ENCODE results near the gene E2F6.
A peak's percentile ranks its signal among the peaks of the same experiment; 100 is the strongest.

The E2F6 gene

GRCh38 chr2:11492244-11492643 lies 26.3 kb upstream of the E2F6 start:
- no peak for DNase-seq

- no peak for DNase-seq
These were observed 25.5 kb upstream of the E2F6 start for GRCh38 chr2:11491348-11491933.

GRCh38 chr2:11490194-11490593 lies 24.2 kb upstream of the E2F6 start:
- DNase-seq, result no peak

GRCh38 chr2:11488809-11489208 lies 22.8 kb upstream of the E2F6 start:
- no peak for DNase-seq

- no peak for DNase-seq
These were observed 18.1 kb upstream of the E2F6 start for GRCh38 chr2:11483806-11484617.

- peak; percentile 17 for DNase-seq
These were observed 16.6 kb upstream of the E2F6 start for GRCh38 chr2:11482473-11483035.

- no peak for DNase-seq
These were observed 16.0 kb upstream of the E2F6 start for GRCh38 chr2:11481789-11482472.

GRCh38 chr2:11481426-11481788 lies 15.4 kb upstream of the E2F6 start:
- DNase-seq, result no peak

- no peak for DNase-seq
These were observed 14.9 kb upstream of the E2F6 start for GRCh38 chr2:11480859-11481258.

GRCh38 chr2:11480406-11480805 lies 14.4 kb upstream of the E2F6 start:
- no peak for DNase-seq

GRCh38 chr2:11478899-11479605 lies 13.1 kb upstream of the E2F6 start:
- no peak for DNase-seq

- peak; percentile 92 for DNase-seq
These were observed 12.0 kb upstream of the E2F6 start for GRCh38 chr2:11477994-11478393.

GRCh38 chr2:11473659-11474433 lies 7.9 kb upstream of the E2F6 start:
- DNase-seq, result no peak

- DNase-seq, result no peak
These were observed 1.8 kb upstream of the E2F6 start for GRCh38 chr2:11467749-11468148.

- DNase-seq, result no peak
These were observed 1.2 kb upstream of the E2F6 start for GRCh38 chr2:11467129-11467649.

GRCh38 chr2:11466307-11467128 lies 557 bp upstream of the E2F6 start:
- DNase-seq, result peak; percentile 29

GRCh38 chr2:11465110-11465484 lies 864 bp downstream of the E2F6 start:
- DNase-seq, result no peak

GRCh38 chr2:11459816-11460215 lies 6.1 kb downstream of the E2F6 start:
- no peak for DNase-seq

GRCh38 chr2:11458753-11459152 lies 7.2 kb downstream of the E2F6 start:
- no peak for DNase-seq

- DNase-seq, result peak; percentile 22
These were observed 8.0 kb downstream of the E2F6 start for GRCh38 chr2:11457935-11458334.

GRCh38 chr2:11456251-11456650 lies 9.7 kb downstream of the E2F6 start:
- DNase-seq, result peak; percentile 45

Measured in hematopoietic multipotent progenitor cell treated with erythropoietin and hydrocortisone succinate and interleukin-3 and kit ligand, for 4 days (in vitro differentiated cells).